Activated CD8-positive, alpha-beta memory T cell treated with anti-CD3 and anti-CD28 coated beads, Interleukin-2, amount 50 U/mL, for 1 hour (primary cell): ENCODE results near the gene PLAAT3.
"Not testable (repeated sequence)": the region's sequence is repeated elsewhere in the genome, so short reads cannot be mapped to it uniquely, and the experiment has no call there.

Experiments
- DNase-seq: peaks from one replicate; pipeline ENCODE4 v3.0.0-alpha.2; 2020; ENCODE audit errors: extremely low read depth

PLAAT3 gene

GRCh38 chr11:63614136-63614671 lies at the start of gene PLAAT3:
PLAAT3 (minus strand) TSS chr11:63614433; CDS start chr11:63614014, 419 bp downstream.
- DNase-seq = no peak

DNA sequence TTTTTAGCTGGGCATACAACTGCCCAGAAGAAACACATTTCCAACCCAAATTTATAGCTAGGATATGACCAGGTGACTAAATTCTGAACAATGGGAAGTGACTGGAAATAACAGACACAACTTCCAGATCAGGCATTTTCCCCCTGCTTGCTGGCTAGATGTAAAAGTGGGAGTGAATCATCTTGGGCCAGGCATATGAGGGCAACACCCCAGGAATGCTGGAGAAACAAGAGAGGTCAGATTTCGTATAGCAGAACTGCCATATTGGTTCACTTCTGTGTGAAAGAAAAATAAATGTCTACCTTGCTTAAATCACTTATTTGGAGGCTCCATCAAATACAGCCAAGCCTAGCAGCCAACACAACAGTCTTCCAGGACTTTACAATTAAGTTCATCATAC lies 49.6 kb upstream of the PLAAT3 start:
- DNase-seq = no peak

DNA sequence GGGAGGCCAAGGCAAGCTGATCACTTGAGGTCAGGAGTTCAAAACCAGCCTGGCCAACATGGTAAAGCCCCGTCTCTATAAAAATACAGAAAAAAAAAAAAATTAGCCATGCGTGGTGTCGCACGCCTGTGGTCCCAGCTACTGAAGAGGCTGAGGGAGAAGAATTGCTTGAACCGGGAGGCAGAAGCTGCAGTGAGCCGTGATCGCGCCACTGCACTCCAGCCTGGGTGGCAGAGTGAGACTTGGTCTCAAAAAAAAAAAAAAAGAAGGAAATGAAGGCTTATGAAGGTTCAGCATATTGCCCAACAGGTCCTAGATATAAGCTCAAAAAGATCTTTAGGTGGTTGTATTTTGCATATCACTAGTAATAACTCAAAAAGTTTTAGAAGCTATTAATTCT lies 46.7 kb upstream of the PLAAT3 start:
- no peak for DNase-seq

GRCh38 chr11:63652671-63653070 lies 38.4 kb upstream of the PLAAT3 start:
- DNase-seq = no peak

GRCh38 chr11:63643205-63643604 lies 29.0 kb upstream of the PLAAT3 start:
- no peak for DNase-seq

- DNase-seq = no peak
Observed at GRCh38 chr11:63641727-63642126, 27.5 kb upstream of the PLAAT3 start.

- DNase-seq = no peak
Observed at GRCh38 chr11:63639199-63639832, 25.1 kb upstream of the PLAAT3 start.

DNA sequence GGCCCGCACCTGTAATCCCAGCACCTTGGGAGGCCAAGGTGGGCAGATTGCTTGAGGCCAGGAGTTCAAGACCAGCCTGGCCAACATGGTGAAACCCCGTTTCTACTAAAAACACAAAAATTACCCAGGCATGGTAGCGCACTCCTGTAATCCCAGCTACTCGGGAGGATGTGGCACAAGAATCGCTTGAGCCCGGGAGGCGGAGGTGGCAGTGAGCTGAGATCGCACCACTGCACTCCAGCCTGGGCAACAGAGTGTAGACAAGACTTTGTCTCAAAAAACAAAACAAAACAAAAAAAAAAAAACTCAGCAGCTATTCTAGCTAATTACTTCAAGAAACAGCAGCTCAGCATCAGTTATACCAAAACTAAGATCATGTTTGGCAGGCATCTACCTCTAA lies 24.2 kb upstream of the PLAAT3 start:
- not testable (repeated sequence) for DNase-seq

- DNase-seq = peak; percentile 44
Observed at GRCh38 chr11:63635762-63636465, 21.7 kb upstream of the PLAAT3 start.

DNA sequence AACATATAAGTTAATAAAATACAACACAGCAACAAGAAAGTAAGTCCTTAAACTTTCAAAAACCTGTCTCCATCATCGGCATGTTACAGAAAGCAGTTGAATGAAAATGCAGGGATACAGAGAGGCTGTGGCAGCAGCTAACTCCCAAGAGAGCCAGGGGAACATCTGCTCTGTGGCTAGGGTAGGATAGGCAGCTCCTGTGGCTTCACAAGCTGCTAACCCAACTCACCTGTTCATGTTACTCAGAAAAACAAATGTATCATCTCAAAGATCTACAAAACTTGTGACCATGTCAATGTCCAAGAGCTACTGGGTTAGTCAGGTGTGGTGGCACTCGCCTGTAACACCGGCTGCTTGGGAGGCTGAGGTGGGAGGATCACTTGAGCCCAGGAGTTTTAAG lies 15.2 kb upstream of the PLAAT3 start:
- DNase-seq = no peak

DNA sequence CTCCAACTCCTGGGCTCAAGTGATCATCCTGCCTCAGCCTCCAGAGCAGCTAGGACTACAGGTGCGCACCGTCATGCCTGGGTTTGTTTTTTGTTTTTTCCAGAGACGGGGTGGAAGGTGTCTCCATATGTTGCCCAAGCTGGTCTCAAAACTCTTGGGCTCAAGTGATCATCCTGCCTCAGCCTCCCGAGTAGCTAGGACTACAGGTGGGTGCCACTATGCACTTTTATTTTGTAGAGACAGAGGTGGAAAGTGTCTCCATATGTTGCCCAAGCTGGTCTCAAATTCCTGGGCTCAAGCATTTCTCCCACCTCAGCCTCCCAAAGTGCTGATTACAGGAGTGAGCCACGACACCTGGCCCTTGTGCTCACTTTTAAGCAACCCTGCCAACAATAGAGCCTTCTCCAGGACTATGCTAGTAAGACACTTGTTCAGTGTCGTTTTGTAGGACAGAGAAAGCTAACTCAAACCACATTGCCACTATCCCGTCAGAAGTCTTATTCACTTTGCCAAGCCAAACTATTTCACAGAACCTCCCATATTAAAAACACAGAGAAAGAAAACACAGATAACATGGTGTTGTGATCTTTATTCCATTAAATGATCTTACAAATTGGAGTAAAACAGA lies 9.4 kb upstream of the PLAAT3 start:
- DNase-seq = no peak

GRCh38 chr11:63622323-63622722 lies 8.1 kb upstream of the PLAAT3 start:
- no peak for DNase-seq

DNA sequence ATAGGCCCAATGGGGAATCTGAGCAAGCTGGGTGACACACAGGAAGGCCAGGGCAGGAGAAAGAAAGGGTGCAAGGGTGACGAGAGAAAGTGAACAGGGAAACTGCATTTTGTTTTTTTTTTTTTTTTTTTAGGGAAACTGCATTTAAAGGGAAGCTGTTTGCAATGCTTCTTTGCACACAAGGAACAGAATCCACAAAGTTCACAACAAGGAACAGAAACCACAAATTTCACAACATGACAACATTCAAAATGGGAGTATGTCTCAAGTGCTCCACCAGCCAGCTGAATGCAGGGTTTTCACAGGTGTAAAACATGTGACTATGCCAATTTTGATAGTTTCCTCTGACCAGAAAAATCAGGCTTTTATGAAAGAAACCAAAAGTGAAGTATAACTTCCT lies 6.8 kb upstream of the PLAAT3 start:
- DNase-seq = no peak

DNA sequence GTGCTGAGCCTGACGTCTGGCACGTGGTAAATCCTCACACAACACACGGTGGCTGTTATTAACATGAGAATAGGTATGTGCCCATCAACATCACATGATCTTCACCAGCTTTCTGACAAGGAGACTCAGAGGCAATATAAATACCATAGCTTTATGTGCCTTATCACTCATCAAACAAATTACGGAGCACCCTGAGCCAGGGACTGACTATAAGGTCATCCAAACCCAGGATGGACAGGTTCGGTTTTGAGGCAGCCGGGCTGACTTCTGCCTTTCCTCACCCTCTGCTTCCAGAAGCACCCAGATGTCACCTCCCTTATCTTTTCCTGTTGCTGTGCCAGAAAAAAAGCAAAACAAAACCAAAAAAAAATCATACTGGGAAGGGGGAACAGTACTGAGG lies 5.7 kb upstream of the PLAAT3 start:
- DNase-seq = no peak

DNA sequence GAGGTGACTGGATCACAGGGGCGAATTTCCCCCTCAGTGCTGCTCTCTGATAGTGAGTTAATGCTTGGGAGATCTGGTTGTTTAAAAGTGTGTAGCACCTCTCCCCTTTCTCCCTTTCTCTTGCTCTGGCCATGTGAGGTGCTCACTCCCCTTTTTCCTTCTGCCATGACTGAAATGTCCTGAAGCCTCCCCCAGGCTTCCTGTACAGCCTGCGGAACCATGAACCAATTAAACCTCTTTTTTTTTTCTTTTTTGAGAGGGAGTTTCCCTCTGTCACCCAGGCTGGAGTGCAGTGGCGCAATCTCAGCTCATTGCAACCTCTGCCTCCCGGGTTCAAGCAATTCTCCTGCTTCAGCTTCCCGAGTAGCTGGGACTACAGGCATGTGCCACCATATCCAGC lies 3.5 kb upstream of the PLAAT3 start:
- not testable (repeated sequence) for DNase-seq

GRCh38 chr11:63616953-63617352 lies 2.7 kb upstream of the PLAAT3 start:
- DNase-seq = no peak

GRCh38 chr11:63613517-63614135 lies 607 bp downstream of the PLAAT3 start:
- DNase-seq = no peak

- no peak for DNase-seq
Observed at GRCh38 chr11:63612181-63612580, 2.1 kb downstream of the PLAAT3 start.

DNA sequence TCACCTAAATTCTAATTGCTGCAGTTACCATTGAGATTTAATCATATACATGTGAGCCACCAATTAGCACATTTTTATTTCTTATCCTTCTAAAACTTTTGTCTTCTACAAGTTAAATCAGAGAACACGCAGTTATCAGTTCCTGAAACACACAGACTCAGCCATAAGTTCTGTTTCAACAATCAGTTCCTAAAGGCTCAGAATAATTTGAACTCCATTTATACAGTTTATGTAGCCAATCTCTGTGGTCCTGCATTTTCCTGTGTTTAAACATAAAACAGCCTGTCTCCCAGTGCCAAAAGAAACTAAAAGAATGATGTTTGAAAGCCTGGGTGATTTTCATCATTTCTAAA lies 2.9 kb downstream of the PLAAT3 start:
- no peak for DNase-seq

- DNase-seq = no peak
Observed at GRCh38 chr11:63610604-63611394, 3.4 kb downstream of the PLAAT3 start.

GRCh38 chr11:63609971-63610580 lies 4.2 kb downstream of the PLAAT3 start:
- DNase-seq = no peak
